WTC11 (cell line): Measurements from ENCODE around the gene STYXL2. TPM values are rescaled to one million over a fixed set of nuclear protein-coding genes. Genes with fewer than 3 reads are reported as not detected.

Source experiments
- ATAC-seq: fragments of 200-7000 bp; cut with Tn5 transposase; 2 replicates; pipeline ENCODE4 v1.10.0; 2021; ENCODE audit warnings: mild to moderate bottlenecking, moderate library complexity
- CTCF ChIA-PET: fragments of 300-600 bp; sonication (Branson Sonifier 250); formaldehyde crosslinking; loops from one replicate; lab custom pipeline; 2021; ENCODE audit warnings: antibody characterized with exemption; lab: Charles Lee
- POLR2A ChIA-PET: fragments of 350-600 bp; sonication (Branson Sonifier 250); formaldehyde crosslinking; loops from one replicate; lab custom pipeline; 2021; ENCODE audit warnings: antibody characterized with exemption; lab: Charles Lee
- DNase-seq: peaks from one replicate; pipeline ENCODE4 v3.0.0; 2021; ENCODE audit warnings: low spot score
- H3K27ac Mint-ChIP-seq: 2 replicates; pipeline ENCODE4 v1.8.0; 2021; ENCODE audit warnings: mixed read lengths
- H3K27me3 Mint-ChIP-seq: 2 replicates; pipeline ENCODE4 v1.8.0; 2021; ENCODE audit warnings: low read depth, mild to moderate bottlenecking, moderate library complexity, mixed read lengths
- H3K36me3 Mint-ChIP-seq: 2 replicates; pipeline ENCODE4 v1.8.0; 2021; ENCODE audit warnings: mixed read lengths
- H3K4me1 Mint-ChIP-seq: 2 replicates; pipeline ENCODE4 v1.8.0; 2022; ENCODE audit warnings: mixed read lengths
- H3K4me3 Mint-ChIP-seq: 2 replicates; pipeline ENCODE4 v1.8.0; 2021; ENCODE audit warnings: mild to moderate bottlenecking, moderate library complexity, mixed read lengths
- H3K9me3 Mint-ChIP-seq: 2 replicates; pipeline ENCODE4 v1.8.0; 2021; ENCODE audit warnings: mixed read lengths
- AR ChIP-seq: fragments of 250-450 bp; sonication (Bioruptor Pico); IDR thresholded peaks from 2 replicates; pipeline ENCODE4 v1.9.0; 2021; ENCODE audit warnings: mild to moderate bottlenecking
- ATF1 ChIP-seq: sonication (generic); formaldehyde crosslinking; IDR thresholded peaks from 2 replicates; pipeline ENCODE4 v1.8.1; 2023; ENCODE audit warnings: mild to moderate bottlenecking, moderate library complexity, missing genetic modification reagents
- ATF2 ChIP-seq: sonication (generic); formaldehyde crosslinking; IDR thresholded peaks from 2 replicates; pipeline ENCODE4 v1.8.1; 2022; ENCODE audit warnings: low read depth, missing genetic modification reagents, borderline replicate concordance
- E2F4 ChIP-seq: sonication (generic); formaldehyde crosslinking; IDR thresholded peaks from 2 replicates; pipeline ENCODE4 v1.8.1; 2022; ENCODE audit warnings: low read depth, mild to moderate bottlenecking, moderate library complexity, missing genetic modification reagents, borderline replicate concordance
- FOXP4 ChIP-seq: sonication (generic); formaldehyde crosslinking; IDR thresholded peaks from 2 replicates; pipeline ENCODE4 v1.8.0; 2022; ENCODE audit warnings: mild to moderate bottlenecking, missing genetic modification reagents
- GABPB1 ChIP-seq: sonication (generic); formaldehyde crosslinking; IDR thresholded peaks from 2 replicates; pipeline ENCODE4 v1.8.1; 2023; ENCODE audit warnings: mild to moderate bottlenecking, missing genetic modification reagents
- JAZF1 ChIP-seq: fragments of 250-450 bp; sonication (Bioruptor Pico); IDR thresholded peaks from 2 replicates; pipeline ENCODE4 v1.9.0; 2021; ENCODE audit warnings: moderate library complexity, mild to moderate bottlenecking, inconsistent platforms
- JUN ChIP-seq: sonication (generic); formaldehyde crosslinking; IDR thresholded peaks from 2 replicates; pipeline ENCODE4 v1.8.0; 2023; ENCODE audit warnings: mild to moderate bottlenecking, missing genetic modification reagents
- KAT7 ChIP-seq: sonication (generic); formaldehyde crosslinking; IDR thresholded peaks from 2 replicates; pipeline ENCODE4 v1.8.1; 2023; ENCODE audit warnings: missing genetic modification reagents, mild to moderate bottlenecking, borderline replicate concordance
- NR2C2 ChIP-seq: sonication (generic); formaldehyde crosslinking; IDR thresholded peaks from 2 replicates; pipeline ENCODE4 v1.8.0; 2022; ENCODE audit warnings: mild to moderate bottlenecking, missing genetic modification reagents
- PREB ChIP-seq: sonication (generic); formaldehyde crosslinking; IDR thresholded peaks from 2 replicates; pipeline ENCODE4 v1.8.1; 2022; ENCODE audit warnings: mild to moderate bottlenecking, missing genetic modification reagents, moderate library complexity, borderline replicate concordance
- PRRX2 ChIP-seq: fragments of 250-450 bp; sonication (Bioruptor Pico); IDR thresholded peaks from 2 replicates; pipeline ENCODE4 v1.8.0; 2021; ENCODE audit warnings: mild to moderate bottlenecking
- RORB ChIP-seq: fragments of 250-450 bp; sonication (Bioruptor Pico); IDR thresholded peaks from 2 replicates; pipeline ENCODE4 v1.9.0; 2021; ENCODE audit warnings: mild to moderate bottlenecking
- SMAD3 ChIP-seq: sonication (generic); formaldehyde crosslinking; IDR thresholded peaks from 2 replicates; pipeline ENCODE4 v1.8.0; 2022; ENCODE audit warnings: missing genetic modification reagents, mild to moderate bottlenecking, borderline replicate concordance
- SP1 ChIP-seq: sonication (generic); formaldehyde crosslinking; conservative IDR thresholded peaks from 2 replicates; pipeline ENCODE4 v1.8.1; 2022; ENCODE audit warnings: missing genetic modification reagents
- TCF7 ChIP-seq: sonication (generic); formaldehyde crosslinking; IDR thresholded peaks from 2 replicates; pipeline ENCODE4 v1.8.0; 2022; ENCODE audit warnings: mild to moderate bottlenecking, low read depth, missing genetic modification reagents, moderate library complexity
- ZBTB21 ChIP-seq: sonication (generic); formaldehyde crosslinking; IDR thresholded peaks from 2 replicates; pipeline ENCODE4 v1.8.1; 2023; ENCODE audit warnings: mild to moderate bottlenecking, missing genetic modification reagents, borderline replicate concordance
- ZBTB43 ChIP-seq: sonication (generic); formaldehyde crosslinking; IDR thresholded peaks from 2 replicates; pipeline ENCODE4 v1.8.1; 2023; ENCODE audit warnings: mild to moderate bottlenecking, missing genetic modification reagents
- ZMAT4 ChIP-seq: fragments of 250-450 bp; sonication (Bioruptor Pico); IDR thresholded peaks from 2 replicates; pipeline ENCODE4 v1.9.0; 2021; ENCODE audit warnings: mild to moderate bottlenecking
- ZNF138 ChIP-seq: sonication (generic); formaldehyde crosslinking; conservative IDR thresholded peaks from 2 replicates; pipeline ENCODE4 v1.8.1; 2022; ENCODE audit warnings: mild to moderate bottlenecking, moderate library complexity, missing genetic modification reagents
- ZNF219 ChIP-seq: sonication (generic); formaldehyde crosslinking; IDR thresholded peaks from 2 replicates; pipeline ENCODE4 v1.8.0; 2023; ENCODE audit warnings: missing genetic modification reagents, mild to moderate bottlenecking, borderline replicate concordance
- ZNF281 ChIP-seq: sonication (generic); formaldehyde crosslinking; IDR thresholded peaks from 2 replicates; pipeline ENCODE4 v1.8.0; 2023; ENCODE audit warnings: mild to moderate bottlenecking, missing genetic modification reagents
- ZNF396 ChIP-seq: fragments of 250-450 bp; sonication (Bioruptor Pico); IDR thresholded peaks from 2 replicates; pipeline ENCODE4 v1.8.0; 2021; ENCODE audit warnings: mild to moderate bottlenecking, moderate library complexity, borderline replicate concordance
- ZNF423 ChIP-seq: fragments of 250-450 bp; sonication (Bioruptor Pico); IDR thresholded peaks from 2 replicates; pipeline ENCODE4 v2.1.2; 2022; ENCODE audit warnings: mild to moderate bottlenecking, moderate library complexity
- ZNF671 ChIP-seq: fragments of 250-450 bp; sonication (Bioruptor Pico); IDR thresholded peaks from 2 replicates; pipeline ENCODE4 v1.8.0; 2021; ENCODE audit warnings: mild to moderate bottlenecking
- total RNA-seq: library from RNA; stranded (reverse); gene quantifications from 3 replicates; pipeline ENCODE4 v1.2.3, GENCODE V29; 2021

Gene STYXL2
- total RNA-seq, 1 experiment from 2014 or later: 0.59 TPM

GRCh38 chr1:167084757-167085156, 9.1 kb upstream of the STYXL2 start:
- peaks cover 8% of the 10 kb centered on the region for H3K4me1 Mint-ChIP-seq
- peaks cover 5% of the 10 kb centered on the region for H3K27me3 Mint-ChIP-seq
- H3K36me3 Mint-ChIP-seq: no peaks in the 10 kb centered on the region
- DNase-seq (no peak), ATAC-seq (no peak)
- H3K27ac Mint-ChIP-seq: no peak overlapping the region
- CTCF ChIA-PET: interaction anchor here (3.6 kb wide), 1 partner anchor 136 kb away, joined by 11 read pairs; the partner anchor contains the start of gene POU2F1
- no peak overlapping the region for H3K4me3 Mint-ChIP-seq
- H3K9me3 Mint-ChIP-seq: no peaks in the 10 kb centered on the region
- TF ChIP-seq PRRX2: no peak
- no peak for TF ChIP-seq ZNF423
- no peak for TF ChIP-seq ATF1 (CRISPR knock-in tag)
- TF ChIP-seq ZNF281 (CRISPR knock-in tag): no peak
- TF ChIP-seq JAZF1: no peak
- no peak for TF ChIP-seq PREB (CRISPR knock-in tag)
- TF ChIP-seq RORB (CRISPR knock-in tag): no peak
- no peak for TF ChIP-seq SP1 (CRISPR knock-in tag)
- no peak for TF ChIP-seq E2F4 (CRISPR knock-in tag)
- no peak for TF ChIP-seq ZNF396
- TF ChIP-seq KAT7: no peak
- no peak for TF ChIP-seq JUN
- TF ChIP-seq ZNF671 (CRISPR knock-in tag): no peak
- TF ChIP-seq GABPB1: no peak
- TF ChIP-seq ZMAT4 (CRISPR knock-in tag): no peak
- no peak for TF ChIP-seq ZBTB21
- no peak for TF ChIP-seq ZBTB43 (CRISPR knock-in tag)
- TF ChIP-seq ZNF219 (CRISPR knock-in tag): no peak
- TF ChIP-seq TCF7 (CRISPR knock-in tag): no peak
- TF ChIP-seq, all 79 proteins: peak for 0
- POLR2A ChIA-PET: no interaction called here

- H3K4me1 Mint-ChIP-seq: peaks cover 8% of the 10 kb centered on the region
- H3K9me3 Mint-ChIP-seq: no peaks in the 10 kb centered on the region
- ChIA-PET CTCF (interaction anchor here (0.8 to 0.9 kb wide), 2 partner anchors 80 to 134 kb away, joined by 3 to 4 read pairs; partner anchors contain the start of gene POU2F1), POLR2A (no interaction called here)
- DNase-seq: no peak
- no peak overlapping the region for H3K27ac Mint-ChIP-seq
- H3K4me3 Mint-ChIP-seq: no peak overlapping the region
- peaks cover 2% of the 10 kb centered on the region for H3K27me3 Mint-ChIP-seq
- peak; percentile 64 for ATAC-seq
- no peaks in the 10 kb centered on the region for H3K36me3 Mint-ChIP-seq
- TF ChIP-seq ATF2 (no peak), NR2C2 (CRISPR knock-in tag) (no peak), ZNF138 (CRISPR knock-in tag) (no peak), SMAD3 (CRISPR knock-in tag) (no peak), AR (CRISPR knock-in tag) (no peak), ZNF219 (CRISPR knock-in tag) (no peak), FOXP4 (CRISPR knock-in tag) (no peak)
These were observed 7.8 kb upstream of the STYXL2 start for GRCh38 chr1:167086033-167086432.
